Neural cell (in vitro differentiated cells): Measurements from ENCODE around the gene EMC8.

Experiments
- EP300 ChIP-seq: fragments of 450-650 bp; conservative IDR thresholded peaks from 2 replicates; pipeline ENCODE4 v1.6.1; 2014; ENCODE audit warnings: antibody characterized with exemption, mild to moderate bottlenecking, moderate library complexity; ENCODE audit not compliant: poor library complexity, severe bottlenecking
- EZH2 ChIP-seq: fragments of 200-600, 300-800 bp; shearing (Covaris generic), sonication (generic); IDR thresholded peaks from 2 replicates; pipeline ENCODE4 v1.6.1; 2014; ENCODE audit warnings: antibody characterized with exemption, low read length, borderline replicate concordance, mild to moderate bottlenecking; ENCODE audit not compliant: insufficient read depth, poor library complexity, severe bottlenecking
- POLR2AphosphoS5 ChIP-seq: IDR thresholded peaks from 2 replicates; pipeline ENCODE4 v1.6.1; 2012
- RAD21 ChIP-seq: fragments of 450-650 bp; conservative IDR thresholded peaks from 2 replicates; pipeline ENCODE4 v1.6.1; 2014; ENCODE audit warnings: antibody characterized with exemption, mild to moderate bottlenecking, moderate library complexity
- SMC3 ChIP-seq: fragments of 450-650 bp; conservative IDR thresholded peaks from 2 replicates; pipeline ENCODE4 v1.6.1; 2014; ENCODE audit warnings: antibody characterized with exemption, mild to moderate bottlenecking, moderate library complexity; ENCODE audit not compliant: poor library complexity
- TAF1 ChIP-seq: IDR thresholded peaks from 2 replicates; pipeline ENCODE4 v1.6.1; 2012; ENCODE audit warnings: low read depth
- TF ChIP-seq, protein P1 (sequence below): fragments of 450-650 bp; IDR thresholded peaks from 2 replicates; pipeline ENCODE4 v1.5.1; 2014; ENCODE audit warnings: antibody characterized with exemption, mild to moderate bottlenecking, moderate library complexity; ENCODE audit not compliant: poor library complexity, severe bottlenecking
- TF ChIP-seq, protein P2 (sequence below): IDR thresholded peaks from 2 replicates; pipeline ENCODE4 v1.6.1; 2012; ENCODE audit warnings: borderline replicate concordance

GRCh38 chr16:85734311-85735017 lies 64.9 kb downstream of the EMC8 start:
- TF ChIP-seq, protein P1, sequence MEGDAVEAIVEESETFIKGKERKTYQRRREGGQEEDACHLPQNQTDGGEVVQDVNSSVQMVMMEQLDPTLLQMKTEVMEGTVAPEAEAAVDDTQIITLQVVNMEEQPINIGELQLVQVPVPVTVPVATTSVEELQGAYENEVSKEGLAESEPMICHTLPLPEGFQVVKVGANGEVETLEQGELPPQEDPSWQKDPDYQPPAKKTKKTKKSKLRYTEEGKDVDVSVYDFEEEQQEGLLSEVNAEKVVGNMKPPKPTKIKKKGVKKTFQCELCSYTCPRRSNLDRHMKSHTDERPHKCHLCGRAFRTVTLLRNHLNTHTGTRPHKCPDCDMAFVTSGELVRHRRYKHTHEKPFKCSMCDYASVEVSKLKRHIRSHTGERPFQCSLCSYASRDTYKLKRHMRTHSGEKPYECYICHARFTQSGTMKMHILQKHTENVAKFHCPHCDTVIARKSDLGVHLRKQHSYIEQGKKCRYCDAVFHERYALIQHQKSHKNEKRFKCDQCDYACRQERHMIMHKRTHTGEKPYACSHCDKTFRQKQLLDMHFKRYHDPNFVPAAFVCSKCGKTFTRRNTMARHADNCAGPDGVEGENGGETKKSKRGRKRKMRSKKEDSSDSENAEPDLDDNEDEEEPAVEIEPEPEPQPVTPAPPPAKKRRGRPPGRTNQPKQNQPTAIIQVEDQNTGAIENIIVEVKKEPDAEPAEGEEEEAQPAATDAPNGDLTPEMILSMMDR: no peak
- no peak for TF ChIP-seq EZH2
- TF ChIP-seq EP300: no peak
- no peak for TF ChIP-seq POLR2AphosphoS5
- TF ChIP-seq SMC3: no peak
- TF ChIP-seq, protein P2, sequence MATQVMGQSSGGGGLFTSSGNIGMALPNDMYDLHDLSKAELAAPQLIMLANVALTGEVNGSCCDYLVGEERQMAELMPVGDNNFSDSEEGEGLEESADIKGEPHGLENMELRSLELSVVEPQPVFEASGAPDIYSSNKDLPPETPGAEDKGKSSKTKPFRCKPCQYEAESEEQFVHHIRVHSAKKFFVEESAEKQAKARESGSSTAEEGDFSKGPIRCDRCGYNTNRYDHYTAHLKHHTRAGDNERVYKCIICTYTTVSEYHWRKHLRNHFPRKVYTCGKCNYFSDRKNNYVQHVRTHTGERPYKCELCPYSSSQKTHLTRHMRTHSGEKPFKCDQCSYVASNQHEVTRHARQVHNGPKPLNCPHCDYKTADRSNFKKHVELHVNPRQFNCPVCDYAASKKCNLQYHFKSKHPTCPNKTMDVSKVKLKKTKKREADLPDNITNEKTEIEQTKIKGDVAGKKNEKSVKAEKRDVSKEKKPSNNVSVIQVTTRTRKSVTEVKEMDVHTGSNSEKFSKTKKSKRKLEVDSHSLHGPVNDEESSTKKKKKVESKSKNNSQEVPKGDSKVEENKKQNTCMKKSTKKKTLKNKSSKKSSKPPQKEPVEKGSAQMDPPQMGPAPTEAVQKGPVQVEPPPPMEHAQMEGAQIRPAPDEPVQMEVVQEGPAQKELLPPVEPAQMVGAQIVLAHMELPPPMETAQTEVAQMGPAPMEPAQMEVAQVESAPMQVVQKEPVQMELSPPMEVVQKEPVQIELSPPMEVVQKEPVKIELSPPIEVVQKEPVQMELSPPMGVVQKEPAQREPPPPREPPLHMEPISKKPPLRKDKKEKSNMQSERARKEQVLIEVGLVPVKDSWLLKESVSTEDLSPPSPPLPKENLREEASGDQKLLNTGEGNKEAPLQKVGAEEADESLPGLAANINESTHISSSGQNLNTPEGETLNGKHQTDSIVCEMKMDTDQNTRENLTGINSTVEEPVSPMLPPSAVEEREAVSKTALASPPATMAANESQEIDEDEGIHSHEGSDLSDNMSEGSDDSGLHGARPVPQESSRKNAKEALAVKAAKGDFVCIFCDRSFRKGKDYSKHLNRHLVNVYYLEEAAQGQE: no peak
- no peak for TF ChIP-seq RAD21
- no peak for TF ChIP-seq TAF1
